Erythroblast (primary cell): Measurements from ENCODE around the gene MYB.

Source experiments
- GATA1 ChIP-seq: IDR thresholded peaks from 2 replicates; pipeline ENCODE4 v1.6.1; 2011; ENCODE audit warnings: low read depth, mild to moderate bottlenecking, control low read depth, low read length, moderate library complexity
- POLR2A ChIP-seq: IDR thresholded peaks from 2 replicates; pipeline ENCODE4 v1.6.1; 2011; ENCODE audit warnings: mild to moderate bottlenecking, low read length

DNA sequence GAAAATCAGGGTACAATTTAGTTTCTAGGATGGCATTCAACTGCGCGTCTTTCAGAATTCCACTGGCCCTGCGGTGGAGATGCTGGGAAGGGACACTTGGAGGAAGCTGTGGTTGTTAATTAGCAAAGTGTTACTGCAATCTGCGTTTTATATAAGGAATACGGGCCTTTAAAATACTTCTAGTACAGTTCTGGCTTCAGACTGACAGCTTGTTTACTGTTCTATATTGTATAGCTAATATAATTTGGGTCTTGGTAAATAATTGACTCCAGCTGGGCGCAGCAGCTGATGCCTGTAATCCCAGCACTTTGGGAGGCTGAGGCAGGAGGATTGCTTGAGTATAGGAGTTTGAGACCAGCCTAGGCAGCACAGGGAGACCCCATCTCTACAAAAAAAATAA, 63.7 kb downstream of the MYB start:
- TF ChIP-seq POLR2A: no peak
- no peak for TF ChIP-seq GATA1
